Activated CD8-positive, alpha-beta memory T cell treated with anti-CD3 and anti-CD28 coated beads for 36 hours (primary cell): Measurements from ENCODE around the gene ENC1. TPM values are rescaled to one million over a fixed set of nuclear protein-coding genes. Genes with fewer than 3 reads are reported as not detected.
"Not testable (repeated sequence)": the region's sequence is repeated elsewhere in the genome, so short reads cannot be mapped to it uniquely, and the experiment has no call there.

Source experiments
- CTCF ChIA-PET: fragments of 350-600 bp; sonication (Branson Sonifier 250); formaldehyde crosslinking; loops from one replicate; lab custom pipeline; 2021; ENCODE audit warnings: antibody characterized with exemption; lab: Charles Lee
- POLR2A ChIA-PET: fragments of 350-600 bp; sonication (Branson Sonifier 250); formaldehyde crosslinking; loops from one replicate; lab custom pipeline; 2021; ENCODE audit warnings: antibody characterized with exemption; lab: Charles Lee
- total RNA-seq, 2 experiments: library from RNA; stranded (reverse); gene quantifications; one replicate each; pipeline ENCODE4 v1.2.3, GENCODE V29; 2021

The ENC1 gene
- total RNA-seq = under 1 TPM; 0.46 to 0.75 TPM

- POLR2A ChIA-PET = no interaction called here
- CTCF ChIA-PET = interaction anchor here (1.3 to 1.7 kb wide), 4 partner anchors 13 to 742 kb away, joined by 3 to 6 read pairs (median 4); no protein-coding TSS in a partner anchor
These were observed at the start of gene ENC1 for GRCh38 chr5:74640450-74640953. ENC1 (minus strand) TSS chr5:74640728; CDS start chr5:74636485, 4,243 bp downstream.

- ChIA-PET CTCF (no interaction called here), POLR2A (no interaction called here)
These were observed 46.6 kb upstream of the ENC1 start for GRCh38 chr5:74686962-74687751.

- POLR2A ChIA-PET = no interaction called here
- CTCF ChIA-PET = no interaction called here
These were observed 45.6 kb upstream of the ENC1 start for GRCh38 chr5:74685979-74686631.

GRCh38 chr5:74684900-74685851 is 44.6 kb upstream of the ENC1 start, which contains the start of gene HEXB:
HEXB (plus strand) TSS chr5:74685233; CDS start chr5:74685261, 28 bp downstream.
- POLR2A ChIA-PET = no interaction called here
- CTCF ChIA-PET = interaction anchor here (0.7 kb wide), 1 partner anchor 405 kb away, joined by 3 read pairs; no protein-coding TSS in a partner anchor

- POLR2A ChIA-PET = no interaction called here
- CTCF ChIA-PET = no interaction called here
These were observed 39.4 kb upstream of the ENC1 start for GRCh38 chr5:74679966-74680365.

GRCh38 chr5:74679300-74679699 is 38.8 kb upstream of the ENC1 start:
- CTCF ChIA-PET, POLR2A ChIA-PET: not testable (repeated sequence)

GRCh38 chr5:74678123-74678522 is 37.6 kb upstream of the ENC1 start:
- POLR2A ChIA-PET = not testable (repeated sequence)

GRCh38 chr5:74676466-74676865 is 35.9 kb upstream of the ENC1 start:
- CTCF ChIA-PET, POLR2A ChIA-PET: not testable (repeated sequence)

More at GRCh38 chr5:74678123-74678522, 37.6 kb upstream of the ENC1 start:
- CTCF ChIA-PET = not testable (repeated sequence)

GRCh38 chr5:74673011-74673790 is 32.7 kb upstream of the ENC1 start:
- POLR2A ChIA-PET = no interaction called here

GRCh38 chr5:74672215-74672877 is 31.8 kb upstream of the ENC1 start:
- CTCF ChIA-PET = no interaction called here

More at GRCh38 chr5:74673011-74673790, 32.7 kb upstream of the ENC1 start:
- CTCF ChIA-PET = no interaction called here

GRCh38 chr5:74670396-74671038 is 30.0 kb upstream of the ENC1 start:
- ChIA-PET POLR2A (no interaction called here), CTCF (interaction anchor here (0.7 kb wide), 1 partner anchor 14 kb away, joined by 3 read pairs; no protein-coding TSS in a partner anchor)

More at GRCh38 chr5:74672215-74672877, 31.8 kb upstream of the ENC1 start:
- POLR2A ChIA-PET = no interaction called here

GRCh38 chr5:74669821-74670220 is 29.3 kb upstream of the ENC1 start:
- ChIA-PET CTCF (interaction anchor here (0.7 kb wide), 1 partner anchor 14 kb away, joined by 3 read pairs; no protein-coding TSS in a partner anchor), POLR2A (no interaction called here)

GRCh38 chr5:74667396-74667795 is 26.9 kb upstream of the ENC1 start:
- POLR2A ChIA-PET = no interaction called here

GRCh38 chr5:74665816-74666215 is 25.3 kb upstream of the ENC1 start:
- ChIA-PET POLR2A (no interaction called here), CTCF (no interaction called here)

More at GRCh38 chr5:74667396-74667795, 26.9 kb upstream of the ENC1 start:
- CTCF ChIA-PET = no interaction called here

- CTCF ChIA-PET = no interaction called here
- POLR2A ChIA-PET = no interaction called here
These were observed 24.7 kb upstream of the ENC1 start for GRCh38 chr5:74665273-74665672.

GRCh38 chr5:74664551-74664950 is 24.0 kb upstream of the ENC1 start:
- ChIA-PET CTCF (no interaction called here), POLR2A (no interaction called here)

GRCh38 chr5:74660873-74661272 is 20.3 kb upstream of the ENC1 start:
- ChIA-PET POLR2A (no interaction called here), CTCF (no interaction called here)
